Nephron progenitor cell (in vitro differentiated cells): ENCODE measurements around the gene DLD.

ENCODE experiments used
- DNase-seq: peaks from one replicate; pipeline ENCODE4 v3.0.0; 2021
- H3K27ac Mint-ChIP-seq: 2 replicates; pipeline ENCODE4 v1.8.0; 2021; ENCODE audit warnings: mild to moderate bottlenecking, moderate library complexity, mixed read lengths
- H3K27me3 Mint-ChIP-seq: 2 replicates; pipeline ENCODE4 v1.8.0; 2021; ENCODE audit warnings: mild to moderate bottlenecking, low read depth, mixed read lengths; ENCODE audit not compliant: poor library complexity
- H3K36me3 Mint-ChIP-seq: 2 replicates; pipeline ENCODE4 v1.8.0; 2021; ENCODE audit warnings: low read depth, mixed read lengths
- H3K4me1 Mint-ChIP-seq: 2 replicates; pipeline ENCODE4 v1.8.0; 2021; ENCODE audit warnings: mixed read lengths
- H3K4me3 Mint-ChIP-seq: 2 replicates; pipeline ENCODE4 v1.8.0; 2021; ENCODE audit warnings: mild to moderate bottlenecking, moderate library complexity, mixed read lengths
- H3K9me3 Mint-ChIP-seq: 2 replicates; pipeline ENCODE4 v1.8.0; 2021; ENCODE audit warnings: mild to moderate bottlenecking, moderate library complexity, mixed read lengths
- TF ChIP-seq, protein P1 (sequence below): fragments of 200-600 bp; sonication (generic); IDR thresholded peaks from 2 replicates; pipeline ENCODE4 v1.5.0; 2021; ENCODE audit warnings: antibody characterized with exemption

DLD gene

DNA sequence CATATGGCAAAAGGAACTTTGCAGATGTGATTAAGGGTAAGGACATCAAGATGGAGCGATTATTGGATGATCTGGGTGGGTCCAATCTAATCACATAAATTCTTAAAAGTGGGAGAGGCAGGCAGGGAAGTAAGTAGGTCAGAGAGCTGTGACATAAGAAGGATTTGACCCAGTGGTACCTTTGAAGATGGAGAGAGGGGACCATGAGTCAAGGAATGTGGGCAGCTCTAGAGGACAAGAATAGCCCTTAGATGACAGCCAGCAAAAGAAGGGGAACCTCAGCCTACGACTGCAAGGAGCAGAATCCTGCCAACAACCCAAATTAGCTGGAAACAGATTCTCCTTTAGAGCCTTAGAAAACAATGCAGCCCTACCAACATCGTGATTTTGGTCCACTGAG lies 77.5 kb downstream of the DLD start:
- Mint-ChIP-seq H3K27me3 (no peaks in the 10 kb centered on the region), H3K4me1 (peaks cover 6% of the 10 kb centered on the region), H3K9me3 (no peaks in the 10 kb centered on the region), H3K36me3 (peaks cover 63% of the 10 kb centered on the region), H3K4me3 (no peak overlapping the region), H3K27ac (no peak overlapping the region)
- no peak for DNase-seq
- TF ChIP-seq, protein P1, sequence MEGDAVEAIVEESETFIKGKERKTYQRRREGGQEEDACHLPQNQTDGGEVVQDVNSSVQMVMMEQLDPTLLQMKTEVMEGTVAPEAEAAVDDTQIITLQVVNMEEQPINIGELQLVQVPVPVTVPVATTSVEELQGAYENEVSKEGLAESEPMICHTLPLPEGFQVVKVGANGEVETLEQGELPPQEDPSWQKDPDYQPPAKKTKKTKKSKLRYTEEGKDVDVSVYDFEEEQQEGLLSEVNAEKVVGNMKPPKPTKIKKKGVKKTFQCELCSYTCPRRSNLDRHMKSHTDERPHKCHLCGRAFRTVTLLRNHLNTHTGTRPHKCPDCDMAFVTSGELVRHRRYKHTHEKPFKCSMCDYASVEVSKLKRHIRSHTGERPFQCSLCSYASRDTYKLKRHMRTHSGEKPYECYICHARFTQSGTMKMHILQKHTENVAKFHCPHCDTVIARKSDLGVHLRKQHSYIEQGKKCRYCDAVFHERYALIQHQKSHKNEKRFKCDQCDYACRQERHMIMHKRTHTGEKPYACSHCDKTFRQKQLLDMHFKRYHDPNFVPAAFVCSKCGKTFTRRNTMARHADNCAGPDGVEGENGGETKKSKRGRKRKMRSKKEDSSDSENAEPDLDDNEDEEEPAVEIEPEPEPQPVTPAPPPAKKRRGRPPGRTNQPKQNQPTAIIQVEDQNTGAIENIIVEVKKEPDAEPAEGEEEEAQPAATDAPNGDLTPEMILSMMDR, result no peak

DNA sequence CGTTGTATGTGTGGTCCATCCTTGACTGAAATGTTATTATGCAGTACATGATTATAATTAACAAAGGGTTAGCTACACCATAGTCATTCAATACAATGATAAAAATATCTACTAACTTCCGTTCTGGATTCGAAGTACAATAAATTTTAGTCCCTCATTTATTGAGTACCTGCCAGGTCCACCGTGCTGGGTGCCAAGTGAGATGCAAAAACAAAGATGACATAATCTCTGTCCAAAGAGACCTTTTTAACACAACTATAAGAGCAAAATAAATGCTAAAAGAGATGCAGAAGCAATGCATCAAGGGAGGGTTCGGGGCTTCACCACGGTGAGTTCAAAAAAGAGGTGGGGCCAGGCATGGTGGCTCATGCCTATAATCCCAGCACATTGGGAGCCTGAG lies 78.9 kb downstream of the DLD start:
- TF ChIP-seq, protein P1, result no peak
- Mint-ChIP-seq H3K27me3 (no peaks in the 10 kb centered on the region), H3K4me1 (peaks cover 6% of the 10 kb centered on the region), H3K4me3 (no peak overlapping the region), H3K36me3 (peaks cover 59% of the 10 kb centered on the region), H3K9me3 (no peaks in the 10 kb centered on the region), H3K27ac (no peak overlapping the region)
- no peak for DNase-seq
